ENCODE data around the gene EVA1A.

EVA1A gene

DNA sequence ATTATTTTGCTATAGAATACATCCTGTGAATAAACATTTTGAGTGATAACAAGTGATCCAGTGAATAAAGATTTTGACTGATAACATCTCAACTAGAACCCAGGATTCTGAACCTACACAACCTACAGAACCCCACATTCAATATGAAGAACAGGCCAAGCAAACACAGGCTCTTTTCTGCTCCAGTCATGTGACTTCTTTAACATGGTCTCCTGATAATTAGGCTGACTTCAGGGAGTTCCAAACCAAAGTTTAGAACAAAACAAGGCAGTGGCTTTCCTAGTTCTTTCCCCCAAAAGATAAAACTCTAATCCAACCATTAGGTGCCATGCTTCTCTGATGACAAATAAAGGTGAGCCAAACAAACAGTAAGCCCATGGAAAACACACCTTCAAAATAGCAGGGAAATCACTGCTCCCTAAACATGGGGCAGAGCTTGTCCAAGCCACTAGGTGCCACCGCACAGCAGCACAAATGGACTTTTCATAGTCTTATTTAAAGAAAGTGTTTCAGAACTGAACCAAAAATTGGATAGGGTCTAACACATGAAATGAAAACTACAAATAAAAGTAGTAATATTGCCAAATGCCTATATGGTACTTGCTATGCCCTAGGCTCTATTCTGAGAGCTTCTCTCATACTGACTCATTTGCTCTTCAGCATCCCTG lies 95.3 kb downstream of the EVA1A start:
- no peak for TF ChIP-seq ZNF274 (IDR thresholded peaks at IDR 0.05; ENCODE audit: low read depth, low read length)
- H3K4me3 ChIP-seq (ENCODE audit: low read length) = no peak overlapping the region

- no peak for TF ChIP-seq ZNF274 (IDR thresholded peaks at IDR 0.05; ENCODE audit: low read depth, low read length)
- no peak overlapping the region for H3K4me3 ChIP-seq (ENCODE audit: low read length)
These were observed 96.3 kb downstream of the EVA1A start for GRCh38 chr2:75464348-75464946.

GRCh38 chr2:75462721-75463120 lies 98.0 kb downstream of the EVA1A start:
- no peak for TF ChIP-seq ZNF274 (IDR thresholded peaks at IDR 0.05; ENCODE audit: low read depth, low read length)
- H3K4me3 ChIP-seq (ENCODE audit: low read length) = no peak overlapping the region

- no peak overlapping the region for H3K4me3 ChIP-seq (ENCODE audit: low read length)
- no peak for TF ChIP-seq ZNF274 (IDR thresholded peaks at IDR 0.05; ENCODE audit: low read depth, low read length)
These were observed 98.5 kb downstream of the EVA1A start for GRCh38 chr2:75462206-75462605.

DNA sequence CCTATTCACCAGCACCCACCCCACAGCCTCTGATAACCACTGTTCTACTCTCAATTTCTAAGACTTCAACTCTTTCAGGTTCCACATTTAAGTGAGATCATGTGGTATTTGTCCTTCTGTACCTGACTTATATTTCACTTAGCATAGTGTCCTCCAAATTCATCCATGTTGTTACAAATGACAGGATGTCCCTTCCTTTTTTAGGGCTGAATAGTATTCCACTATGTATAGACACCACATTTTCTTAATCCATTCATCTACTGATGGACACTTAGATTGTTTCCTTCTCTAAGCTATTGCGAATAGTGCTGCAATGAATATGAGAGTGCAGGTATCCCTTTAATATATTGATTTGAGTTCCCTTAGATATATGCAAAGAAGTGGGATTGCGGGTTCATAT lies 100.1 kb downstream of the EVA1A start:
- no peak overlapping the region for H3K4me3 ChIP-seq (ENCODE audit: low read length)
- no peak for TF ChIP-seq ZNF274 (IDR thresholded peaks at IDR 0.05; ENCODE audit: low read depth, low read length)

- TF ChIP-seq ZNF274 (IDR thresholded peaks at IDR 0.05; ENCODE audit: low read depth, low read length) = no peak
- H3K4me3 ChIP-seq (ENCODE audit: low read length) = no peak overlapping the region
These were observed 101.0 kb downstream of the EVA1A start for GRCh38 chr2:75459565-75460310.

DNA sequence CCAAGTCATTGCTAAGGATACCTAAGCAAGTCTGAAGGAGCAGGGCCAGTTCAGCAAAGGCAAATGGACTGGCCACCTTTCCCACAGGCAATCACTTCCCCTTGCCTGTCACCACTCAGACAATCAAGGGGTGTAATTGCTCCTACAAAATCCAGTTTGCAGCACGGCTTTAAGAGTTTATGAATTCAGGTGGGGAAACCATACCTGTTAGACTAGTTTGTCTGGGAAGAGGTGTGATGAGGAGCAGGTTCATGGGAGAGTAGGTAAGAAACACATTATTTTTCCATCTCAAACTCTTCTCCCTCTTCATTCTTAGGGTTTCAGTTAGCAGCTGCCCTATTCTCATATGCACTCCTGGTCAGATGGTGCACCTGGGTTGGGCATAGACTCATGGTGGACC lies 102.5 kb downstream of the EVA1A start:
- H3K4me3 ChIP-seq (ENCODE audit: low read length) = no peak overlapping the region
- TF ChIP-seq ZNF274 (IDR thresholded peaks at IDR 0.05; ENCODE audit: low read depth, low read length) = no peak

DNA sequence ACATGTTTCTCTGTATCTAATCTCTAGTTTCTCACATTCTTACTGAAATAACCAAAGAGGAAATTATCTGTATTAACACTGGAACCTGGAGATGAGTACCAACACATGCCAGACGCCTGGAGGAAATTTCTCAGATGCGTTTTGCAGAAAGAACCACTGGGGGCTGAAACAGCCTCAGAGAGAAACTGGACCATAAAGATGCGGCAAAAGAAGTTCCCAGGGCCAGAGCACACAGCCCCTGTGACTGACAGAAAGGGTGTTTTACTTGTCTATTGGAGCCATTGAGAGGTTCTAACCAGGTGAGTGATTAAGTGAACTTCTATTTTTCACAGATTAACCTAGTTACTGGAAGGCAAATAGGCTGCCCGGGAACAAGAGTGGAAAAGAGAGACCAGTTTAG lies 103.9 kb downstream of the EVA1A start:
- no peak for TF ChIP-seq ZNF274 (IDR thresholded peaks at IDR 0.05; ENCODE audit: low read depth, low read length)
- H3K4me3 ChIP-seq (ENCODE audit: low read length) = no peak overlapping the region

DNA sequence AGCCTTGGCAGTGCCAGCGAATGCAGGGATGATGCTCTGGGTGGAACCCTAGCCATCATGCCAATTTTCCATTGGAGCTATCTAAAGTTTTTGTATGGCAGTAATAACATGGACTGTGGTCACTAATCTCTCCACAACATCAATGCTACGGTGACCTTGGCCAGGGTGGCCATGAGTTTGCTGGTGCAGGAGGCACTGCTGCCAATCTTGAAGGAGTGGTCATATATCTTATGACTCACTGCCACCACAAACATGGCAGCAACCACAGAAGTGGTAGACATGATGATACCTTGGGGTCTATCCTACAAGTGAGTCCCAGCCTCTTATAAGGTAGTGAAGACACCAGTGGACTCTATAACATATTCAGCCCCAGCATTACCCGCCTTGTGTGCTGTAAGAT lies 104.6 kb downstream of the EVA1A start:
- TF ChIP-seq ZNF274 (IDR thresholded peaks at IDR 0.05; ENCODE audit: low read depth, low read length) = no peak

GRCh38 chr2:75454241-75454620 lies 106.5 kb downstream of the EVA1A start:
- no peak for TF ChIP-seq ZNF274 (IDR thresholded peaks at IDR 0.05; ENCODE audit: low read depth, low read length)

More for the DNA sequence above, 104.6 kb downstream of the EVA1A start:
- no peak overlapping the region for H3K4me3 ChIP-seq (ENCODE audit: low read length)

GRCh38 chr2:75453384-75454240 lies 107.1 kb downstream of the EVA1A start:
- no peak for TF ChIP-seq ZNF274 (IDR thresholded peaks at IDR 0.05; ENCODE audit: low read depth, low read length)
- no peak overlapping the region for H3K4me3 ChIP-seq (ENCODE audit: low read length)

More at GRCh38 chr2:75454241-75454620, 106.5 kb downstream of the EVA1A start:
- H3K4me3 ChIP-seq (ENCODE audit: low read length) = no peak overlapping the region

- TF ChIP-seq ZNF274 (IDR thresholded peaks at IDR 0.05; ENCODE audit: low read depth, low read length) = no peak
- H3K4me3 ChIP-seq (ENCODE audit: low read length) = no peak overlapping the region
These were observed 110.7 kb downstream of the EVA1A start for GRCh38 chr2:75450068-75450467.

GRCh38 chr2:75447176-75447575 lies 113.6 kb downstream of the EVA1A start:
- no peak for TF ChIP-seq ZNF274 (IDR thresholded peaks at IDR 0.05; ENCODE audit: low read depth, low read length)
- no peak overlapping the region for H3K4me3 ChIP-seq (ENCODE audit: low read length)

All from GM08714 (cell line).